GM21390 (cell line): ENCODE data around the gene MAP1A.

ENCODE experiments used
- ATAC-seq: cut with Tn5 transposase; IDR thresholded peaks from one replicate; pipeline ENCODE4 v1.9.1; 2021; ENCODE audit not compliant: unreplicated experiment

Gene MAP1A

DNA sequence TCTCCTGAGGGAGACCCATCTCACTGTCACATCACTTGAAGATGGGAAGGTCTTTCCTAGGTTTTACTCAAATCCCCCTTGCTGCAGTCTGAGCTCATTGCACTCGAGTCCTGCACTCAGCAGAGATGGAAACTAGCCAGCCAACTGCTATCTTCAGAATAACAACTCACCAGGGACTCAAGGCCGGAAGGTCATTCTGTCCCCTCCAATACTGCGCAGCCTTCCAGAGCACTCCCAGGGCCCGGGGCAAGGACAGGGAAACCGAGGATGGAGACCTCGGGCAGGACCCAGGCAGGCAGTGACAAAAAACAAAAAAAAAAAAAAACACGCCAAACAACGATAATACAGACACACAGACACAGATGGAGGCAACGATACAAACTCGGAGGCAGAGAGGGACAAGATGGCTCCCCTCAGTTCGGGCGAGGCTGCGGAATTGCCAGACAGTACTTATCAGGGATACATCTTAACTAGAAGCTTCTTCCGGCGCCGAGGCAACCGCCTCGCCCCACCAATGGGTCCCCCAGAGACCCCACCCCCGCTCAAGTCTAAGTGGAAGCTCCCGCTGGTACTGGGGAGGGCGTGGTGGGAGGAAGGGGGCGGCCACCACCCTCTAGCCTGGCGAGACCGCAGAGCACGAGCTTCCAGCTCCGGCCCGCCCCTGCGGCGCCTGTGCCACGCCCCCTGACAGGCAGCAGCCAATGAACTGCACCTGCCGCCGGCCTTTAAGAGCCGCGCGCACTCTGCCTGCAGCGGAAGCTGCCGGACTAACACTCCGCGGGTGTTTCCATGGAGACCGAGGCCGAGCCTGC, 7.0 kb upstream of the MAP1A start:
- peak; percentile 96 for ATAC-seq

- ATAC-seq: no peak
Observed at GRCh38 chr15:43511012-43511885, 6.2 kb upstream of the MAP1A start.

DNA sequence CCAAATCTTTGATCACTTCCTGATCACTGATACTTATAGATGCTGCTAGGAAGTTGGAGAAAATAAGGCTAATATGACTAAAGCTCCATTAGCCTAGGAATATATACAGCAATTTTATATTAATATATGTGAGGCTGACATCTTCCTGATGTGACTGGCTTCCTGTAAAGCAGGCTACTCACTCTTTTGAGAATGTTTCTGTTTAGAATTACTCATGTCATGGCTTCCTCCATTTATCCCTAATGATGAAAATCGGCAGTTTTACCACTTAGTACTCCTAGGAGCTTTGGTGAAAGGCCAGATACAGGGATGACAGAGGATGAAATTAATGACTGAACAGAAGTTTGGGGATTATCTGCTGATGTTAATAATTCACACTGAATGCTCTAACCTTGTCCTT, 3.9 kb upstream of the MAP1A start:
- no peak for ATAC-seq

GRCh38 chr15:43514241-43515057, 3.0 kb upstream of the MAP1A start:
- ATAC-seq: no peak

GRCh38 chr15:43515741-43516140, 1.7 kb upstream of the MAP1A start:
- ATAC-seq: no peak

DNA sequence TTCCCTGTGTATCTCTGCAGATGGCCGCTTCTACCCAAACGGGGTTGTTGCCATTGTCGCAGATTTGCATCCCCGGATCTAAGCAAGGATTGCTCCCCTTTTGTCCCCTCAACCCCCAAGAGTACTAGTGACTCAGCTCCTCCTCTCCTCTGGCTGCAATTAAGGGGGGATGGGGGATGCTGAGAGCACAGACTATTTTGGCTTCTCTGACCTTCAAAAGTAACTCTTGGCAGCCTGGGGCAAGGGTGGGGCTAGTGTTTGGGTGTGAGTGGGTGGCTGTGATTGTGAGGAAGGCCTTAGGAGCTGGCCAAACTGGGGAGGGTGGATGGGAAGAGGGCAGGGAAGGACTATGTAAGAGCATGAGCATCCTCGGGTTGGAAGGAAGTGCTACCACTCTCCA, 1.2 kb upstream of the MAP1A start:
- no peak for ATAC-seq

DNA sequence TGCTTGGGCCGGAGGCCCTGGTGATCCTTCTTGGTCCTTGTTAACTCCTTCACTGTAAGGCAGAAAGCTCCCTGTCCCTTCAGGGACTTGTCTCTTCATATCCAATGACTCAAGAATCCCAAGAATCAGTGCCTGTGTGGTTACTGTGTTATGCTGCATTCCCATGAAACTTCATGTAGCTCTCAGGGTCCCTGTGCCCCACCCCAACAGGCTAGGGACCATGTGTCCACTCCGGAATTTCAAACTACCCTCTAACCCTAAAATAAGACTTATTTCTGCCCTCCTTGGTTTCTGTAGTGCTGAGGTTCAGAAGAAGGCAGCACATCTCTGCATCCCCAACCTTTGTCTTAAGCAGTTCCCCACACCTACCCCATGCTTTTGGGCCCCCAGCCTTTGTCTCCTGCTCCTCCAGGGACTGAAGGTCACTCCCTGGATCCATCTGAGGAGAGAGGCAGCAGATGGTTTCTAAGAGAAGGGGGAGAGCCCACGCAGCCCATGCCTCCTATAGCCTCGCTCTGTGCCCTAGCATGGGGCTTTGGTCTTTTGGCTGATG, 531 bp upstream of the MAP1A start:
- ATAC-seq: no peak

GRCh38 chr15:43518197-43518761, 871 bp downstream of the MAP1A start:
- no peak for ATAC-seq

GRCh38 chr15:43519196-43519595, 1.8 kb downstream of the MAP1A start:
- ATAC-seq: no peak

DNA sequence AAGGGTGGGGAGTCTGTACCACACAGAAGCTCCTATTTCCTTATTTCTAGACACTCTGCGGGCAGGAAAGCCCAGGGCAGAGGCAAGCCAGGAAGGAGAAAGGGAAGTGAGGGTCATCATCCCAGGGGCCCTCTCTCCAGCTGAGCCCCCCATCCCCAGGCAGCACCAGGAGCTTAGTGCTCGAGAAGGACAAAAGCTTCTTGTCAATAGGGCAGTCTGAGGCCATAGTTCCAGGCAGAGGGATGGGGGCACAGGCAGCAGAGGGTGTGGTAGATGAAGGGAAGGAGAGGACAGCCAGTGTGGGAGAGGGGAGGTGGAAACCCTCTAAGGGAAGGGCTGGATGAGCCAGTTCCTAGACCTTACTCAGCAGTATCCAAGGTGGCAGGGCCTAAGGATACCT, 2.7 kb downstream of the MAP1A start:
- ATAC-seq: no peak

DNA sequence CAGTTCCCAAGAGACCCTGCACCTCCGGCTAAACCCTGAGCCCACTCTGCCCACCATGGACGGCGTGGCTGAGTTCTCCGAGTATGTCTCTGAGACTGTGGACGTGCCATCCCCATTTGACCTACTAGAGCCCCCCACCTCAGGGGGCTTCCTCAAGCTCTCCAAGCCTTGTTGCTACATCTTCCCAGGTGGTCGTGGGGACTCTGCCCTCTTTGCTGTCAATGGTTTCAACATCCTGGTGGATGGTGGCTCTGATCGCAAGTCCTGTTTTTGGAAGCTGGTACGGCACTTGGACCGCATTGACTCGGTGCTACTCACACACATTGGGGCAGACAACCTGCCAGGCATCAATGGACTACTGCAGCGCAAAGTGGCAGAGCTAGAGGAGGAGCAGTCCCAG, 4.0 kb downstream of the MAP1A start:
- ATAC-seq: no peak

GRCh38 chr15:43522247-43522646, 4.8 kb downstream of the MAP1A start:
- ATAC-seq: no peak

GRCh38 chr15:43523646-43524045, 6.2 kb downstream of the MAP1A start:
- no peak for ATAC-seq

GRCh38 chr15:43524254-43524845, 6.9 kb downstream of the MAP1A start:
- ATAC-seq: no peak

- no peak for ATAC-seq
Observed at GRCh38 chr15:43525131-43525530, 7.7 kb downstream of the MAP1A start.

DNA sequence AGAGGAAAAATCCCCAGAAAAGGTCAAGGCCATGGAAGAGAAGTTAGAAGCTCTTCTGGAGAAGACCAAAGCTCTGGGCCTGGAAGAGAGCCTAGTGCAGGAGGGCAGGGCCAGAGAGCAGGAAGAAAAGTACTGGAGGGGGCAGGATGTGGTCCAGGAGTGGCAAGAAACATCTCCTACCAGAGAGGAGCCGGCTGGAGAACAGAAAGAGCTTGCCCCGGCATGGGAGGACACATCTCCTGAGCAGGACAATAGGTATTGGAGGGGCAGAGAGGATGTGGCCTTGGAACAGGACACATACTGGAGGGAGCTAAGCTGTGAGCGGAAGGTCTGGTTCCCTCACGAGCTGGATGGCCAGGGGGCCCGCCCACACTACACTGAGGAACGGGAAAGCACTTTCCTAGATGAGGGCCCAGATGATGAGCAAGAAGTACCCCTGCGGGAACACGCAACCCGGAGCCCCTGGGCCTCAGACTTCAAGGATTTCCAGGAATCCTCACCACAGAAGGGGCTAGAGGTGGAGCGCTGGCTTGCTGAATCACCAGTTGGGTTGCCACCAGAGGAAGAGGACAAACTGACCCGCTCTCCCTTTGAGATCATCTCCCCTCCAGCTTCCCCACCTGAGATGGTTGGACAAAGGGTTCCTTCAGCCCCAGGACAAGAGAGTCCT, 9.0 kb downstream of the MAP1A start:
- no peak for ATAC-seq

DNA sequence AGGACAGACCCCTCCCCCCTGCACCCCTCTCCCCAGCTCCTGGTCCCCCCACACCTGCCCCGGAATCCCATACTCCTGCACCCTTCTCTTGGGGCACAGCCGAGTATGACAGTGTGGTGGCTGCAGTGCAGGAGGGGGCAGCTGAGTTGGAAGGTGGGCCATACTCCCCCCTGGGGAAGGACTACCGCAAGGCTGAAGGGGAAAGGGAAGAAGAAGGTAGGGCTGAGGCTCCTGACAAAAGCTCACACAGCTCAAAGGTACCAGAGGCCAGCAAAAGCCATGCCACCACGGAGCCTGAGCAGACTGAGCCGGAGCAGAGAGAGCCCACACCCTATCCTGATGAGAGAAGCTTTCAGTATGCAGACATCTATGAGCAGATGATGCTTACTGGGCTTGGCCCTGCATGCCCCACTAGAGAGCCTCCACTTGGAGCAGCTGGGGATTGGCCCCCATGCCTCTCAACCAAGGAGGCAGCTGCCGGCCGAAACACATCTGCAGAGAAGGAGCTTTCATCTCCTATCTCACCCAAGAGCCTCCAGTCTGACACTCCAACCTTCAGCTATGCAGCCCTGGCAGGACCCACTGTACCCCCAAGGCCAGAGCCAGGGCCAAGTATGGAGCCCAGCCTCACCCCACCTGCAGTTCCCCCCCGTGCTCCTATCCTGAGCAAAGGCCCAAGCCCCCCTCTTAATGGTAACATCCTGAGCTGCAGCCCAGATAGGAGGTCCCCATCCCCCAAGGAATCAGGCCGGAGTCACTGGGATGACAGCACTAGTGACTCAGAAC, 9.8 kb downstream of the MAP1A start:
- ATAC-seq: no peak

- ATAC-seq: no peak
Observed at GRCh38 chr15:43527802-43528541, 10.6 kb downstream of the MAP1A start.
